K562 (cell line): Measurements from ENCODE around the gene COX10. TPM values are rescaled to one million over a fixed set of nuclear protein-coding genes. Genes with fewer than 3 reads are reported as not detected.

ENCODE experiments used
- ATAC-seq: fragments of 200-7000 bp; cut with Tn5 transposase; 3 replicates; pipeline ENCODE4 v1.9.1; 2020; ENCODE audit warnings: moderate library complexity
- BruUV-seq: library from RNA; stranded (reverse); fragments of 400-500 nt; replicated peaks from 2 replicates; lab custom pipeline; 2021; lab: Mats Ljungman, UMichigan
- CTCF ChIA-PET: fragments of 300-600 bp; formaldehyde crosslinking; extraction: SDS; loops from one replicate; lab custom pipeline; 2021; ENCODE audit warnings: low intra/inter-chr PET ratio; lab: Yijun Ruan, JAX
- POLR2A ChIA-PET: fragments of 300-600, 350-650 bp; sonication (Branson Sonifier 250); formaldehyde crosslinking; extraction: SDS; loops from one replicate; lab custom pipeline; 2021; ENCODE audit warnings: antibody characterized with exemption, inconsistent platforms; lab: Yijun Ruan, JAX
- DNase-seq, 4 experiments: peaks; one replicate each; pipeline versions ENCODE4 v3.0.0 to v3.0.0-alpha.2; 2011 to 2018; ENCODE audit warnings: low spot score in 3 of 4, mixed read lengths in 3 of 4; ENCODE audit errors: extremely low read depth in 1 of 4
- FAIRE-seq: peaks from 2 replicates; lab custom pipeline; 2011; peaks lifted over from hg19 to GRCh38; lab: Jason Lieb, UNC
- H2AFZ ChIP-seq: 2 replicates; pipeline ENCODE4 v1.6.0; 2011; ENCODE audit warnings: low read depth, low read length, control low read depth, inconsistent platforms
- H3K27ac ChIP-seq: fragments of 200-600 bp; 3 replicates; pipeline ENCODE4 v1.8.0; 2011; ENCODE audit warnings: low read depth, mild to moderate bottlenecking, control low read depth, inconsistent platforms, low read length, moderate library complexity, mixed read lengths; ENCODE audit errors: extremely low read depth
- H3K27me3 ChIP-seq, 2 experiments: fragments of 300-600 bp in 1 of 2; 2 replicates in 1 of 2; 3 replicates in 1 of 2; pipeline versions ENCODE4 v1.6.0 to v1.8.0; 2011; ENCODE audit warnings: inconsistent platforms in 2 of 2, low read length in 2 of 2, mild to moderate bottlenecking in 1 of 2, mixed read lengths in 1 of 2, moderate library complexity in 1 of 2; ENCODE audit not compliant: control insufficient read depth in 2 of 2, insufficient read depth in 2 of 2
- H3K36me3 ChIP-seq: fragments of 300-600 bp; 3 replicates; pipeline ENCODE4 v1.8.0; 2011; ENCODE audit warnings: mild to moderate bottlenecking, low read length, inconsistent platforms; ENCODE audit not compliant: control insufficient read depth, insufficient read depth
- H3K4me1 ChIP-seq, 2 experiments: fragments of 200-600 bp in 1 of 2; replicated peaks in 1 of 2; 2 replicates in 1 of 2; 3 replicates in 1 of 2; pipeline versions ENCODE4 v1.5.1 to v1.8.0; 2011; ENCODE audit warnings: inconsistent platforms in 2 of 2, low read length in 2 of 2, mild to moderate bottlenecking in 1 of 2, mixed read lengths in 1 of 2, moderate library complexity in 1 of 2; ENCODE audit not compliant: control insufficient read depth in 2 of 2, insufficient read depth in 2 of 2
- H3K4me2 ChIP-seq: 2 replicates; pipeline ENCODE4 v1.6.1; 2011; ENCODE audit warnings: low read length, control low read depth, inconsistent platforms, mixed read lengths; ENCODE audit not compliant: insufficient read depth
- H3K4me3 ChIP-seq: fragments of 200-600 bp; sonication (generic), shearing (Covaris generic); 2 replicates; pipeline ENCODE4 v1.5.1; 2016; ENCODE audit warnings: control low read depth, inconsistent platforms
- H3K79me2 ChIP-seq: fragments of 200-600 bp; 3 replicates; pipeline ENCODE4 v1.8.0; 2011; ENCODE audit warnings: low read length, inconsistent platforms; ENCODE audit not compliant: control insufficient read depth, insufficient read depth
- H3K9ac ChIP-seq, 2 experiments: 2 replicates each; pipeline versions ENCODE4 v1.6.0 to v1.6.1; 2011; ENCODE audit warnings: low read depth in 2 of 2, low read length in 2 of 2, control low read depth in 1 of 2, inconsistent platforms in 1 of 2, mild to moderate bottlenecking in 1 of 2, mixed read lengths in 1 of 2; ENCODE audit not compliant: insufficient read depth in 1 of 2
- H3K9me1 ChIP-seq: one replicate; pipeline ENCODE4 v1.6.0; 2011; ENCODE audit warnings: inconsistent platforms, mild to moderate bottlenecking, low read length, moderate library complexity; ENCODE audit not compliant: control insufficient read depth, insufficient read depth
- H3K9me3 ChIP-seq: replicated peaks from 2 replicates; pipeline ENCODE4 v1.5.1; 2011; ENCODE audit warnings: low read depth, low read length, inconsistent platforms; ENCODE audit not compliant: control insufficient read depth, insufficient read depth
- H4K20me1 ChIP-seq: replicated peaks from 2 replicates; pipeline ENCODE4 v1.6.1; 2011; ENCODE audit warnings: low read length, inconsistent platforms, mixed read lengths; ENCODE audit not compliant: control insufficient read depth, insufficient read depth
- DMBX1 ChIP-seq: fragments of 250-450 bp; sonication (Bioruptor Pico); IDR thresholded peaks from 2 replicates; pipeline ENCODE4 v1.8.0; 2022; ENCODE audit warnings: inconsistent platforms, mild to moderate bottlenecking, moderate library complexity, borderline replicate concordance
- HIVEP1 ChIP-seq: fragments of 250-450 bp; sonication (Bioruptor Pico); IDR thresholded peaks from 2 replicates; pipeline ENCODE4 v1.4.0; 2020; ENCODE audit warnings: mild to moderate bottlenecking
- MEF2A ChIP-seq: IDR thresholded peaks from 2 replicates; pipeline ENCODE4 v1.6.1; 2011; ENCODE audit warnings: low read depth, mild to moderate bottlenecking, low read length, moderate library complexity; ENCODE audit not compliant: control insufficient read depth
- NFYB ChIP-seq: IDR thresholded peaks from 2 replicates; pipeline ENCODE4 v1.6.1; 2011; ENCODE audit warnings: mild to moderate bottlenecking, moderate library complexity; ENCODE audit not compliant: insufficient read length; ENCODE audit errors: extremely low read depth
- RCOR1 ChIP-seq, 2 experiments: IDR thresholded peaks; 2 replicates each; pipeline ENCODE4 v1.6.1; 2012; ENCODE audit warnings: low read depth in 2 of 2, low read length in 2 of 2, borderline replicate concordance in 1 of 2, improper control_type of control experiment in 1 of 2
- SPI1 ChIP-seq: IDR thresholded peaks from 2 replicates; pipeline ENCODE4 v1.6.1; 2011; ENCODE audit warnings: low read depth, low read length, control low read depth, borderline replicate concordance
- STAT5A ChIP-seq: IDR thresholded peaks from 2 replicates; pipeline ENCODE4 v1.6.1; 2012; ENCODE audit warnings: low read length, inconsistent platforms, borderline replicate concordance
- TRIM28 ChIP-seq: fragments of 450-650 bp; IDR thresholded peaks from 2 replicates; pipeline ENCODE4 v1.6.1; 2017
- ZNF311 ChIP-seq: fragments of 250-450 bp; sonication (Bioruptor Pico); IDR thresholded peaks from 2 replicates; pipeline ENCODE4 v1.4.0; 2020; ENCODE audit warnings: mild to moderate bottlenecking, moderate library complexity
- WGBS: fragments of 100-300 bp; shearing (Covaris generic); methylation state at CpG from one replicate; pipeline ENCODE4 v1.1.6; 2016; ENCODE audit warnings: low coverage, mixed read lengths; ENCODE audit not compliant: insufficient coverage; ENCODE audit errors: missing lambda C conversion rate; 5-methylcytosine and 5-hydroxymethylcytosine counted together
- in situ Hi-C: fragments of 300-500 bp; cut with MboI; formaldehyde crosslinking; loops from 4 replicates; pipeline ENCODE4 v1.15.0; 2018; ENCODE audit warnings: inconsistent platforms, mixed read lengths
- intact Hi-C: fragments of 100-400 bp; cut with micrococcal nuclease; formaldehyde crosslinking; loops from 2 replicates; pipeline ENCODE4 v1.14.2; 2022
- polyA plus RNA-seq, 8 experiments: library from polyadenylated mRNA; depleted of rRNA in 4 of 8; stranded (reverse) in 5 of 8; unstranded in 3 of 8; fragments of >200 nt; fragmentation: Nextera tagmentation in 2 of 8; fragmentation: Illumina TruSeq in 1 of 8; extraction: Ambion mirVana in 2 of 8; extraction: Trizol in 1 of 8; gene quantifications; 2 replicates each; pipeline versions ENCODE4 v1.2.1 to v1.2.3, GENCODE V29; 2011 to 2014; ENCODE audit warnings: inconsistent platforms in 1 of 8, missing spikeins in 1 of 8
- total RNA-seq, 7 experiments: library from RNA; depleted of rRNA in 6 of 7; stranded (reverse); fragments of >200 nt in 6 of 7; fragmentation: Illumina TruSeq in 2 of 7; extraction: Trizol in 2 of 7; gene quantifications; 2 replicates each; pipeline versions ENCODE4 v1.2.1 to v1.2.3, GENCODE V29; 2011 to 2021; ENCODE audit warnings: low replicate concordance in 1 of 7
- TF ChIP-seq, protein P1 (sequence below): fragments of 250-450 bp; sonication (Bioruptor Pico); IDR thresholded peaks from 2 replicates; pipeline ENCODE4 v1.9.0; 2021; ENCODE audit warnings: mild to moderate bottlenecking, inconsistent platforms
- TF ChIP-seq, protein P2 (sequence below): fragments of 250-450 bp; sonication (Bioruptor Pico); IDR thresholded peaks from 2 replicates; pipeline ENCODE4 v1.4.0; 2020; ENCODE audit warnings: mild to moderate bottlenecking, moderate library complexity
- TF ChIP-seq, protein P3 (sequence below): sonication (generic); formaldehyde crosslinking; IDR thresholded peaks from 2 replicates; pipeline ENCODE4 v1.8.0; 2023; ENCODE audit warnings: missing genetic modification reagents, mild to moderate bottlenecking, borderline replicate concordance

The COX10 gene
- total and polyA plus RNA-seq, 9 of the 15 experiments (the other 6 are each of a cell fraction or from before 2014, with no cell fraction given), result 10.3 to 26.4 (median 17.8) TPM

DNA sequence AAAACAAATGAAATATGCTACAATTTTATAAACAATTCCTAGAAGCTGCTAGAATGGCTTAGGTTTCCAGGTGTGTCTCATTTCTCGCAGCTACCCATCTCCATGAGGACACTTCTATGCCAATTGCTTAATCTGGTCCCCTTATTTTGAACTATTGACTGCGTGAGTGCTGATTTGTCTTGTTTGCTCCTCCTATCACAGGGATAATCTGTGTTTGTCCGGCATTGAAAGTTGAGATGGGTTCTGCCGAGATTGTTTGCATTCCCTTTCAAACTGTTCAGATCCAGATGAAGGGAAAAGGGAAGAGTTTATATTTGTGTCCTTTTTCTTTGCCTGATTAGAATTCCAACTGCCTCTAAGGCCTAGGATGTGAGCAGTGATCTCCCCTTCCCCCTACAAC is 21.7 kb upstream of the COX10 start:
- H3K4me2 ChIP-seq, result no peak overlapping the region
- H3K27me3 ChIP-seq, result no peaks in the 10 kb centered on the region
- no peak overlapping the region for H2AFZ ChIP-seq
- no peaks in the 10 kb centered on the region for H4K20me1 ChIP-seq
- ChIA-PET POLR2A (no interaction called here), CTCF (no interaction called here)
- no peak for ATAC-seq
- no peak for DNase-seq
- H3K4me3 ChIP-seq, result no peak overlapping the region
- H3K9me1 ChIP-seq, result no peaks in the 10 kb centered on the region
- in situ Hi-C loops (no loop called here), intact Hi-C loops (no loop called here)
- BruUV-seq, result no TSS peak
- TF ChIP-seq, protein P1, sequence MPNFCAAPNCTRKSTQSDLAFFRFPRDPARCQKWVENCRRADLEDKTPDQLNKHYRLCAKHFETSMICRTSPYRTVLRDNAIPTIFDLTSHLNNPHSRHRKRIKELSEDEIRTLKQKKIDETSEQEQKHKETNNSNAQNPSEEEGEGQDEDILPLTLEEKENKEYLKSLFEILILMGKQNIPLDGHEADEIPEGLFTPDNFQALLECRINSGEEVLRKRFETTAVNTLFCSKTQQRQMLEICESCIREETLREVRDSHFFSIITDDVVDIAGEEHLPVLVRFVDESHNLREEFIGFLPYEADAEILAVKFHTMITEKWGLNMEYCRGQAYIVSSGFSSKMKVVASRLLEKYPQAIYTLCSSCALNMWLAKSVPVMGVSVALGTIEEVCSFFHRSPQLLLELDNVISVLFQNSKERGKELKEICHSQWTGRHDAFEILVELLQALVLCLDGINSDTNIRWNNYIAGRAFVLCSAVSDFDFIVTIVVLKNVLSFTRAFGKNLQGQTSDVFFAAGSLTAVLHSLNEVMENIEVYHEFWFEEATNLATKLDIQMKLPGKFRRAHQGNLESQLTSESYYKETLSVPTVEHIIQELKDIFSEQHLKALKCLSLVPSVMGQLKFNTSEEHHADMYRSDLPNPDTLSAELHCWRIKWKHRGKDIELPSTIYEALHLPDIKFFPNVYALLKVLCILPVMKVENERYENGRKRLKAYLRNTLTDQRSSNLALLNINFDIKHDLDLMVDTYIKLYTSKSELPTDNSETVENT, result no peak
- no peak for TF ChIP-seq HIVEP1
- TF ChIP-seq, protein P2, sequence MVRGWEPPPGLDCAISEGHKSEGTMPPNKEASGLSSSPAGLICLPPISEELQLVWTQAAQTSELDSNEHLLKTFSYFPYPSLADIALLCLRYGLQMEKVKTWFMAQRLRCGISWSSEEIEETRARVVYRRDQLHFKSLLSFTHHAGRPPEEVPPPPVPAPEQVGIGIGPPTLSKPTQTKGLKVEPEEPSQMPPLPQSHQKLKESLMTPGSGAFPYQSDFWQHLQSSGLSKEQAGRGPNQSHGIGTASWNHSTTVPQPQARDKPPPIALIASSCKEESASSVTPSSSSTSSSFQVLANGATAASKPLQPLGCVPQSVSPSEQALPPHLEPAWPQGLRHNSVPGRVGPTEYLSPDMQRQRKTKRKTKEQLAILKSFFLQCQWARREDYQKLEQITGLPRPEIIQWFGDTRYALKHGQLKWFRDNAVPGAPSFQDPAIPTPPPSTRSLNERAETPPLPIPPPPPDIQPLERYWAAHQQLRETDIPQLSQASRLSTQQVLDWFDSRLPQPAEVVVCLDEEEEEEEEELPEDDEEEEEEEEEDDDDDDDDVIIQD (CRISPR knock-in tag), result no peak
- no peak for TF ChIP-seq RCOR1 (IDR thresholded peaks at IDR 0.05; ENCODE audit: borderline replicate concordance in 1 of 2, low read depth in 2 of 2, low read length in 2 of 2)
- TF ChIP-seq TRIM28, result no peak
- TF ChIP-seq MEF2A, result no peak
- TF ChIP-seq DMBX1 (CRISPR knock-in tag), result no peak
- no peak for TF ChIP-seq NFYB
- TF ChIP-seq SPI1, result no peak
- TF ChIP-seq STAT5A, result no peak
- no peak for TF ChIP-seq ZNF311 (CRISPR knock-in tag)
- TF ChIP-seq, protein P3, sequence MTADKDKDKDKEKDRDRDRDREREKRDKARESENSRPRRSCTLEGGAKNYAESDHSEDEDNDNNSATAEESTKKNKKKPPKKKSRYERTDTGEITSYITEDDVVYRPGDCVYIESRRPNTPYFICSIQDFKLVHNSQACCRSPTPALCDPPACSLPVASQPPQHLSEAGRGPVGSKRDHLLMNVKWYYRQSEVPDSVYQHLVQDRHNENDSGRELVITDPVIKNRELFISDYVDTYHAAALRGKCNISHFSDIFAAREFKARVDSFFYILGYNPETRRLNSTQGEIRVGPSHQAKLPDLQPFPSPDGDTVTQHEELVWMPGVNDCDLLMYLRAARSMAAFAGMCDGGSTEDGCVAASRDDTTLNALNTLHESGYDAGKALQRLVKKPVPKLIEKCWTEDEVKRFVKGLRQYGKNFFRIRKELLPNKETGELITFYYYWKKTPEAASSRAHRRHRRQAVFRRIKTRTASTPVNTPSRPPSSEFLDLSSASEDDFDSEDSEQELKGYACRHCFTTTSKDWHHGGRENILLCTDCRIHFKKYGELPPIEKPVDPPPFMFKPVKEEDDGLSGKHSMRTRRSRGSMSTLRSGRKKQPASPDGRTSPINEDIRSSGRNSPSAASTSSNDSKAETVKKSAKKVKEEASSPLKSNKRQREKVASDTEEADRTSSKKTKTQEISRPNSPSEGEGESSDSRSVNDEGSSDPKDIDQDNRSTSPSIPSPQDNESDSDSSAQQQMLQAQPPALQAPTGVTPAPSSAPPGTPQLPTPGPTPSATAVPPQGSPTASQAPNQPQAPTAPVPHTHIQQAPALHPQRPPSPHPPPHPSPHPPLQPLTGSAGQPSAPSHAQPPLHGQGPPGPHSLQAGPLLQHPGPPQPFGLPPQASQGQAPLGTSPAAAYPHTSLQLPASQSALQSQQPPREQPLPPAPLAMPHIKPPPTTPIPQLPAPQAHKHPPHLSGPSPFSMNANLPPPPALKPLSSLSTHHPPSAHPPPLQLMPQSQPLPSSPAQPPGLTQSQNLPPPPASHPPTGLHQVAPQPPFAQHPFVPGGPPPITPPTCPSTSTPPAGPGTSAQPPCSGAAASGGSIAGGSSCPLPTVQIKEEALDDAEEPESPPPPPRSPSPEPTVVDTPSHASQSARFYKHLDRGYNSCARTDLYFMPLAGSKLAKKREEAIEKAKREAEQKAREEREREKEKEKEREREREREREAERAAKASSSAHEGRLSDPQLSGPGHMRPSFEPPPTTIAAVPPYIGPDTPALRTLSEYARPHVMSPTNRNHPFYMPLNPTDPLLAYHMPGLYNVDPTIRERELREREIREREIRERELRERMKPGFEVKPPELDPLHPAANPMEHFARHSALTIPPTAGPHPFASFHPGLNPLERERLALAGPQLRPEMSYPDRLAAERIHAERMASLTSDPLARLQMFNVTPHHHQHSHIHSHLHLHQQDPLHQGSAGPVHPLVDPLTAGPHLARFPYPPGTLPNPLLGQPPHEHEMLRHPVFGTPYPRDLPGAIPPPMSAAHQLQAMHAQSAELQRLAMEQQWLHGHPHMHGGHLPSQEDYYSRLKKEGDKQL, result no peak
- H3K4me1 ChIP-seq, result no peaks in the 10 kb centered on the region
- H3K9ac ChIP-seq, result no peak overlapping the region
- no peaks in the 10 kb centered on the region for H3K79me2 ChIP-seq
- H3K36me3 ChIP-seq, result 0 out of 3 replicates have a peak, but pooled peaks cover 2% of the 10 kb centered on the region
- no peaks in the 10 kb centered on the region for H3K9me3 ChIP-seq
- no peak for FAIRE-seq
- no peak overlapping the region for H3K27ac ChIP-seq
- 76% methylated on average over 4 of the region's 4 CpGs for WGBS
